Glomerular visceral epithelial cell (primary cell): ENCODE data around the gene RASGRF2.

Source experiments
- DNase-seq: peaks from one replicate; pipeline ENCODE4 v3.0.0-alpha.2; 2016; ENCODE audit errors: extremely low spot score

RASGRF2 gene

GRCh38 chr5:81134566-81134965, 174.4 kb downstream of the RASGRF2 start:
- DNase-seq: no peak

- DNase-seq: no peak
Observed at GRCh38 chr5:81136557-81136956, 176.4 kb downstream of the RASGRF2 start.

- DNase-seq: no peak
Observed at GRCh38 chr5:81137833-81138232, 177.7 kb downstream of the RASGRF2 start.

- DNase-seq: no peak
Observed at GRCh38 chr5:81140441-81140840, 180.3 kb downstream of the RASGRF2 start.

GRCh38 chr5:81140943-81141342, 180.8 kb downstream of the RASGRF2 start:
- DNase-seq: peak; percentile 10

- DNase-seq: no peak
Observed at GRCh38 chr5:81142108-81142507, 181.9 kb downstream of the RASGRF2 start.

- DNase-seq: no peak
Observed at GRCh38 chr5:81145329-81145935, 185.3 kb downstream of the RASGRF2 start.

- DNase-seq: no peak
Observed at GRCh38 chr5:81146031-81146430, 185.9 kb downstream of the RASGRF2 start.

- DNase-seq: no peak
Observed at GRCh38 chr5:81147011-81147885, 187.1 kb downstream of the RASGRF2 start.

- no peak for DNase-seq
Observed at GRCh38 chr5:81147886-81148571, 187.9 kb downstream of the RASGRF2 start.

- DNase-seq: peak; percentile 61
Observed at GRCh38 chr5:81151546-81151945, 191.4 kb downstream of the RASGRF2 start.

- DNase-seq: no peak
Observed at GRCh38 chr5:81154725-81155124, 194.6 kb downstream of the RASGRF2 start.

GRCh38 chr5:81156732-81157131, 196.6 kb downstream of the RASGRF2 start:
- no peak for DNase-seq

- no peak for DNase-seq
Observed at GRCh38 chr5:81161012-81161601, 200.9 kb downstream of the RASGRF2 start.

GRCh38 chr5:81162501-81162900, 202.3 kb downstream of the RASGRF2 start:
- no peak for DNase-seq

GRCh38 chr5:81163651-81164050, 203.5 kb downstream of the RASGRF2 start:
- DNase-seq: peak; percentile 14

GRCh38 chr5:81164476-81164875, 204.3 kb downstream of the RASGRF2 start:
- peak; percentile 24 for DNase-seq

- DNase-seq: peak; percentile 87
Observed at GRCh38 chr5:81164936-81165335, 204.8 kb downstream of the RASGRF2 start.

- DNase-seq: peak; percentile 87
Observed at GRCh38 chr5:81165493-81166119, 205.4 kb downstream of the RASGRF2 start.

- DNase-seq: no peak
Observed at GRCh38 chr5:81166430-81166829, 206.3 kb downstream of the RASGRF2 start.

- DNase-seq: no peak
Observed at GRCh38 chr5:81167078-81167477, 206.9 kb downstream of the RASGRF2 start.

GRCh38 chr5:81167544-81167943, 207.4 kb downstream of the RASGRF2 start:
- DNase-seq: no peak
